MCF 10A (cell line): Measurements from ENCODE around the gene PLPP2. TPM values are rescaled to one million over a fixed set of nuclear protein-coding genes. Genes with fewer than 3 reads are reported as not detected.

Source experiments
- BruUV-seq: library from RNA; stranded (reverse); fragments of 400-500 nt; replicated peaks from 2 replicates; lab custom pipeline; 2021; lab: Mats Ljungman, UMichigan
- CTCF ChIA-PET: fragments of 300-600 bp; sonication (Branson Sonifier 250); formaldehyde crosslinking; extraction: SDS; loops from one replicate; lab custom pipeline; 2021; ENCODE audit warnings: antibody characterized with exemption, inconsistent platforms; lab: Yijun Ruan, JAX
- POLR2A ChIA-PET: fragments of 300-600, 350-650 bp; sonication (Branson Sonifier 250); formaldehyde crosslinking; extraction: SDS; loops from one replicate; lab custom pipeline; 2020; ENCODE audit warnings: antibody characterized with exemption, inconsistent platforms; lab: Yijun Ruan, JAX
- DNase-seq: peaks from one replicate; pipeline ENCODE4 v3.0.0-alpha.2; 2018; ENCODE audit not compliant: unreplicated experiment
- H3K27ac Mint-ChIP-seq: one replicate; pipeline ENCODE4 v1.8.0; 2022; ENCODE audit warnings: mild to moderate bottlenecking, low read depth, mixed read lengths; ENCODE audit not compliant: unreplicated experiment
- H3K27me3 Mint-ChIP-seq: one replicate; pipeline ENCODE4 v1.8.0; 2022; ENCODE audit warnings: mixed read lengths; ENCODE audit not compliant: insufficient read depth, unreplicated experiment
- H3K36me3 Mint-ChIP-seq: one replicate; pipeline ENCODE4 v1.8.0; 2022; ENCODE audit warnings: mild to moderate bottlenecking, moderate library complexity, mixed read lengths; ENCODE audit not compliant: insufficient read depth, unreplicated experiment
- H3K4me1 Mint-ChIP-seq: one replicate; pipeline ENCODE4 v1.8.0; 2022; ENCODE audit warnings: mixed read lengths; ENCODE audit not compliant: insufficient read depth, unreplicated experiment
- H3K4me3 Mint-ChIP-seq: one replicate; pipeline ENCODE4 v1.8.0; 2022; ENCODE audit warnings: mild to moderate bottlenecking, moderate library complexity, mixed read lengths; ENCODE audit not compliant: unreplicated experiment
- H3K9me3 Mint-ChIP-seq: one replicate; pipeline ENCODE4 v1.8.0; 2022; ENCODE audit warnings: mixed read lengths; ENCODE audit not compliant: unreplicated experiment
- intact Hi-C: fragments of 100-400 bp; cut with micrococcal nuclease; formaldehyde crosslinking; loops from 2 replicates; pipeline ENCODE4 v1.14.1; 2022
- total RNA-seq: library from RNA; stranded (reverse); gene quantifications from 2 replicates; pipeline ENCODE4 v1.2.3, GENCODE V29; 2022
- TF ChIP-seq, protein P1 (sequence below): fragments of 200-600 bp; IDR thresholded peaks from one replicate; pipeline ENCODE4 v1.8.0; 2022; ENCODE audit warnings: antibody characterized with exemption, mild to moderate bottlenecking; ENCODE audit not compliant: unreplicated experiment

PLPP2 gene
- total RNA-seq, 1 experiment from 2014 or later, result 5.4 TPM

DNA sequence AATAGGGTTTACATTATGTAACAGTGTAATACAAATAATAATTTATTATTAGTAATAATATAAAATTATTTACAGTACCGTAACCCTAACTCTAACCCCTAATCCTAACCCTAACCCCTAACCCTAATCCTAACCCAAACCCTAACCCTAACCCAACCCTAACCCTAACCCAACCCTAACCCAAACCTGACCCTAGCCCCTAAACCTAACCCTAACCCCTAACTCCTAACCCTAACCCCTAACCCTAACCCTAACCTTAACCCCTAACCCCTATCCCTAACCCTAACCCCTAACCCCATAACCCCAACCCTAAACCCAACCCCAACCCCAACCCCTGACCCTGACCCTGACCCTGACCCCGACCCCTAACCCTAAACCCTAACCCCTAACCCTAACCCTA, 45.7 kb downstream of the PLPP2 start:
- ChIA-PET CTCF (no interaction called here), POLR2A (no interaction called here)
- intact Hi-C loops, result no loop called here
- H3K27ac Mint-ChIP-seq, result no peak overlapping the region
- no peak overlapping the region for H3K4me3 Mint-ChIP-seq
- TF ChIP-seq, protein P1, sequence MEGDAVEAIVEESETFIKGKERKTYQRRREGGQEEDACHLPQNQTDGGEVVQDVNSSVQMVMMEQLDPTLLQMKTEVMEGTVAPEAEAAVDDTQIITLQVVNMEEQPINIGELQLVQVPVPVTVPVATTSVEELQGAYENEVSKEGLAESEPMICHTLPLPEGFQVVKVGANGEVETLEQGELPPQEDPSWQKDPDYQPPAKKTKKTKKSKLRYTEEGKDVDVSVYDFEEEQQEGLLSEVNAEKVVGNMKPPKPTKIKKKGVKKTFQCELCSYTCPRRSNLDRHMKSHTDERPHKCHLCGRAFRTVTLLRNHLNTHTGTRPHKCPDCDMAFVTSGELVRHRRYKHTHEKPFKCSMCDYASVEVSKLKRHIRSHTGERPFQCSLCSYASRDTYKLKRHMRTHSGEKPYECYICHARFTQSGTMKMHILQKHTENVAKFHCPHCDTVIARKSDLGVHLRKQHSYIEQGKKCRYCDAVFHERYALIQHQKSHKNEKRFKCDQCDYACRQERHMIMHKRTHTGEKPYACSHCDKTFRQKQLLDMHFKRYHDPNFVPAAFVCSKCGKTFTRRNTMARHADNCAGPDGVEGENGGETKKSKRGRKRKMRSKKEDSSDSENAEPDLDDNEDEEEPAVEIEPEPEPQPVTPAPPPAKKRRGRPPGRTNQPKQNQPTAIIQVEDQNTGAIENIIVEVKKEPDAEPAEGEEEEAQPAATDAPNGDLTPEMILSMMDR, result no peak
- no peak for DNase-seq
- no peaks in the 10 kb centered on the region for H3K4me1 Mint-ChIP-seq
- no TSS peak for BruUV-seq
- H3K36me3 Mint-ChIP-seq, result no peaks in the 10 kb centered on the region
- H3K27me3 Mint-ChIP-seq, result no peaks in the 10 kb centered on the region
- H3K9me3 Mint-ChIP-seq, result no peaks in the 10 kb centered on the region

Other genes with a start within 250 kb of the PLPP2 start
- not detected in 2 replicates for gene OR4F17, start 184.3 kb downstream of the PLPP2 start, total RNA-seq
- 24.2 TPM in 2 replicates for gene MIER2, start 53.4 kb upstream of the PLPP2 start, total RNA-seq
- gene C2CD4C, start 117.7 kb upstream of the PLPP2 start, total RNA-seq, result 0.49 and 0.88 TPM in 2 replicates
- gene SHC2, start 169.6 kb upstream of the PLPP2 start, total RNA-seq, result 0.77 and 2.8 TPM in 2 replicates
- gene MADCAM1, start 205.1 kb upstream of the PLPP2 start, total RNA-seq, result 0.25 and 0.47 TPM in 2 replicates
- 11.9 and 12.6 TPM in 2 replicates for gene TPGS1, start 216.1 kb upstream of the PLPP2 start, total RNA-seq
- gene CDC34, start 240.4 kb upstream of the PLPP2 start, total RNA-seq, result 49.7 and 61.3 TPM in 2 replicates